ENCODE results near the gene ZNF521. TPM values are rescaled to one million over a fixed set of nuclear protein-coding genes. Genes with fewer than 3 reads are reported as not detected.
A peak's percentile ranks its signal among the peaks of the same experiment; 100 is the strongest.

The ZNF521 gene
- polyA plus RNA-seq, 3 donors from 2014 or later, result 1.8 TPM; not detected in 2

DNA sequence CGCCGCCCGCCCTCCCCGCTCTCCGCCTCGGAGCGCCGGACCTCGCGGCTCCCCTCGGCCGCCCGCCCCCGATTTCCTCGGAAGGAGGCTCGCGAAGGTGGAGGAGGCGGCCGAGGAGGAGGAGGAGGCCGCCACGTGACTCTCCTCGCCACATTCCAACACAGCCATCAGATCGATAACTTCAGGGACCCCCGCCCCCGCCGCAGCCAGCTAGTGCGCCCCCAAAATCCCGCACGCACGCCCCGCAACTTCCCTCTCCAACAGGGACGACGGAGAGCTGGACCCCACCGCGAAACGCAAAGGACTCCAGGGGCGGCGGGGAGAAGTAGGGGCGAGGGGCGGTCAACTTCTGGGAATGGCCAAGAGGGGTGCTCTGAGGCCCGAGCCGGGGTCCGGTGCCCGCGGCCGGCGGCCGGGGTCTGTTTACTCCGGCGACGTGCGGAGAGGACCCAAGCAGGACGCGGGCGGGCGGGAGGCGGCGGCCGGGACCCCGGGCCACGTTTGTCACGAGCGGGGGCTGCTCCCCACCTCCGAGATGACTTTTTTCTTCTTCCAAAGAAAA lies 2.0 kb downstream of the ZNF521 start:
- no peak for DNase-seq
- peaks cover 21 to 36% of the 10 kb centered on the region in 2 donors for H3K4me1 Mint-ChIP-seq
- H3K4me3 Mint-ChIP-seq, result peak overlapping the region; percentile 85 to 91 (median 85)
- no peak overlapping the region for H3K27ac Mint-ChIP-seq
- peaks cover 0 to 2% (median 0%) of the 10 kb centered on the region in 6 donors for H3K9me3 Mint-ChIP-seq
- peaks cover 5 to 42% (median 39%) of the 10 kb centered on the region in 3 donors for H3K27me3 Mint-ChIP-seq (ENCODE audit: low read depth in 3 of 3)
- peaks cover 0 to 3% (median 0%) of the 10 kb centered on the region in 3 donors for H3K36me3 Mint-ChIP-seq

GRCh38 chr18:25349131-25349925 lies 2.6 kb downstream of the ZNF521 start:
- peak in 1 of 3 donors; percentile 2 for DNase-seq
- no peak overlapping the region for H3K27ac Mint-ChIP-seq
- H3K9me3 Mint-ChIP-seq, result peaks cover 0 to 2% (median 0%) of the 10 kb centered on the region in 6 donors
- H3K4me1 Mint-ChIP-seq, result peaks cover 21 to 36% of the 10 kb centered on the region in 2 donors
- peaks cover 0 to 3% (median 0%) of the 10 kb centered on the region in 3 donors for H3K36me3 Mint-ChIP-seq
- peak overlapping the region; percentile 74 to 87 (median 79) for H3K4me3 Mint-ChIP-seq
- peaks cover 5 to 42% (median 39%) of the 10 kb centered on the region in 3 donors for H3K27me3 Mint-ChIP-seq (ENCODE audit: low read depth in 3 of 3)

DNA sequence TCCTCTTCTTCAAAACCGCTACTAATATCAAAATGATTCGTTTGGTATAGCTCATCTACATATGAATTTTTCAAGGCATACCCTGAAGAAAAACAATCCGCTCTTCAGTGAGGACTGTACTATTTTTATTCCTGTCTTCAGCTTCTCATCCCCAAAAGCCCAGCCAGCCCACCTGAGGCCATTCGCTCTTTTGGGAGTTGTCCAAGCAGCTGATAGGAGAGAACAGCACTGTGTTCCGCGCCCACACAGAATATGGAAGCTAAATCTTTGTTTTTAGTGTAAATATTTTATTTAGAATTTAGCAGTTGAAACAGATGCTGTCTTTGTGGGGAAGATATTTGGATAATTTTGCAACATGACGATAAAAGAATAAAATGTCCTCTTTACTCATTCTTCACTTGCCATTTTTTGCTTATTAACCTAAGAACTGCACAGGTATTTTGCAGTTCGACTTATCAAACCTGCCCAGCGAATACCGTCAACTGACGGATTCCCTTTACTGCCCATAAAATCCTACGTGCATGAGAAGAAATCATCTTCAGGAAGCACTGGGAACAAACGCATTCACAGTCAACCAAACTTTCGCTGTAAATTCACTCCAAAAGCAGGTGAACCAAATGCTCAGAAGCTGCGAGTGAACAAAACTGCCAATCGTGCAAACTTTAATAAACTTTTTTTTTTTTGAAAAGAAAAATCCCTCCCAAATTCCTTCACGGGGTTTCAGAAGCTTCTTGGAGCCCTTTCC lies 3.4 kb downstream of the ZNF521 start:
- Mint-ChIP-seq H3K4me1 (peaks cover 21 to 36% of the 10 kb centered on the region in 2 donors), H3K4me3 (peak overlapping the region; percentile 36 to 87 (median 79)), H3K9me3 (peaks cover 0 to 2% (median 0%) of the 10 kb centered on the region in 6 donors), H3K36me3 (peaks cover 0 to 3% (median 0%) of the 10 kb centered on the region in 3 donors), H3K27ac (no peak overlapping the region), H3K27me3 (ENCODE audit: low read depth in 3 of 3) (peaks cover 5 to 42% (median 39%) of the 10 kb centered on the region in 3 donors)
- no peak for DNase-seq

GRCh38 chr18:25346561-25346960 lies 5.4 kb downstream of the ZNF521 start:
- Mint-ChIP-seq H3K27ac (no peak overlapping the region), H3K4me1 (peaks cover 15 to 21% of the 10 kb centered on the region in 2 donors), H3K27me3 (ENCODE audit: low read depth in 3 of 3) (peaks cover 5 to 34% (median 33%) of the 10 kb centered on the region in 3 donors), H3K4me3 (no peak overlapping the region), H3K9me3 (peaks cover 0 to 2% (median 0%) of the 10 kb centered on the region in 6 donors), H3K36me3 (peaks cover 0 to 3% (median 0%) of the 10 kb centered on the region in 3 donors)
- DNase-seq, result no peak

DNA sequence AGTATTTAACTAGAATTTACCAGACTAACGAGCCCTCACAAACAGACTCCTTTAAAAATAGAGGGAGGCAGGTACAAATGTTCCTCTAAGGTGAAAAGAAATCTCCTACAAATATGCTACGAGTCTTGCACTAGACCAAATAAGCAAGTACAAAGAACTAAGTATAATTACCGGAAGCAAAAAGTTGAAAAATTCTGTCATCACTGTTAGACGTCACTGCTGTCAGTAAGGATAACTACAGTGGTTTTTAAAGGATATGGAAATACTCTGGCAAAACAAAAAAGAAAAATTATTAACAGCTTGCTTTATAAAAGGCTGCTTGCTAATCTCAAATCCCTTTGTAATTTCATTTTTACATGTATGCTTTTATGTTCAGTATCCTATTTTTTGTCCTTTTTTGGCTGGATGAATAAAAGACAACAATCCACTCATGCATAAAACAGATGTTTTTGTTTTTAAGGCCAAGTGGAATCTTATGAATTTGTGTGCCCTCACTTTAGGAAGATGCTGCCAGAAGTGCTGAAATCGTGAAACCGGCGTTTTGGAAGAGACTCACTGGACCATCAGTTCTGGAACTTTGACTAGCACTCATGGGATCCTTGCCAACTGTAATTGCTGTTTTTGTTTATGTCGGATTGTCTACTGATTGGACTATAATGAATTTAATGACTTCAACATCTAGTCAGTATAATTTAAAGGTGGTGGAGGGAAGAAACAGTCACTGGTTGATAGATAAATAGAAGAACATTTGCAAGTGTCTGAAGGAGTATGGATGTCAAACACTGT lies 6.7 kb downstream of the ZNF521 start:
- peaks cover 6 to 9% of the 10 kb centered on the region in 2 donors for H3K4me1 Mint-ChIP-seq
- DNase-seq, result no peak
- no peak overlapping the region for H3K27ac Mint-ChIP-seq
- H3K9me3 Mint-ChIP-seq, result peaks cover 0 to 2% (median 0%) of the 10 kb centered on the region in 6 donors
- H3K4me3 Mint-ChIP-seq, result no peak overlapping the region
- H3K27me3 Mint-ChIP-seq (ENCODE audit: low read depth in 3 of 3), result peaks cover 3 to 25% (median 23%) of the 10 kb centered on the region in 3 donors
- peaks cover 0 to 3% (median 0%) of the 10 kb centered on the region in 3 donors for H3K36me3 Mint-ChIP-seq

DNA sequence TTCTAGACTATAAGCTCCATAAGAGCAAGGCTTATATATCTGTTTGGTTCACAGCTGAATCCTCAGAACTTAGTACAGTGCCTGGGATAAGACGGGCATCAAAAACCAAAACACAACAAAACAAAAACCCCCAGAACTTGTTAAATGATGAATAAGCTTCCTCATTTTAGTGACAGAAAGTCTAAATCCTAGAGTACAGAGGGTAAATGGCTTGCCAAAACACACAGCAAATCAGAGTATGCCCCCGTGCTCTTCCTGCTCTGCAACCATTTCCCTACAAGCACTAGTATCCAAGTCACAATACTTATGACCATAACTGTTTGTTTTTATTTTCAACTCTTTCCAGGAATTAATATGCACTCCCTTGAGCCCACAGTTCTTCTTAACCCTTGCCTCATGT lies 10.1 kb downstream of the ZNF521 start:
- Mint-ChIP-seq H3K27me3 (ENCODE audit: low read depth in 3 of 3) (peaks cover 3 to 7% (median 4%) of the 10 kb centered on the region in 3 donors), H3K4me1 (no peaks in the 10 kb centered on the region), H3K36me3 (no peaks in the 10 kb centered on the region), H3K27ac (no peak overlapping the region), H3K9me3 (peaks cover 0 to 1% (median 0%) of the 10 kb centered on the region in 6 donors), H3K4me3 (no peak overlapping the region)
- no peak for DNase-seq

GRCh38 chr18:25340762-25341161 lies 11.2 kb downstream of the ZNF521 start:
- Mint-ChIP-seq H3K36me3 (no peaks in the 10 kb centered on the region), H3K27ac (no peak overlapping the region), H3K4me1 (no peaks in the 10 kb centered on the region), H3K4me3 (no peak overlapping the region), H3K27me3 (ENCODE audit: low read depth in 3 of 3) (peaks cover 0 to 3% (median 3%) of the 10 kb centered on the region in 3 donors), H3K9me3 (peaks cover 0 to 1% (median 0%) of the 10 kb centered on the region in 6 donors)
- no peak for DNase-seq

GRCh38 chr18:25335676-25336075 lies 16.3 kb downstream of the ZNF521 start:
- Mint-ChIP-seq H3K27ac (no peak overlapping the region), H3K4me1 (no peaks in the 10 kb centered on the region), H3K27me3 (ENCODE audit: low read depth in 3 of 3) (peaks cover 3 to 5% (median 4%) of the 10 kb centered on the region in 3 donors), H3K9me3 (peaks cover 0 to 3% (median 0%) of the 10 kb centered on the region in 6 donors), H3K4me3 (no peak overlapping the region), H3K36me3 (no peaks in the 10 kb centered on the region)
- DNase-seq, result no peak

DNA sequence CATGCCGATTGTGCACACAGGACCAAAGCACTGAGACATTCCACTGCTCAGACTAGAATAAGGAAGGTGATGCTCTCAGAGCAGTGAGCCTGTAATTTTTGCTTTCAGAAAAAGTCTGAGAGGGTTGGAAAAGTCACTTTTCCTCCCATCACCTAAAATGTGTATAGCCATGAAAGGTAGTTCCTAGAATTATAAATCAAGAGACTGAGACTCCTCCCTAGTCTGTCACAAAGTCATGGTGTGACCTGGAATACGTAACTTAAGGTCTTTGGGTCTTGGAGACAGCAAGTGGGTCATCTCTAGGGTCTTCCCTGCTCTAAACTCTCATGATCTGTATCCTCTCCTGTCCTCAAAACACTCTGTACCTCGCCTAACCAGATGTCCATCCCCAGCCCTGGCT lies 16.9 kb downstream of the ZNF521 start:
- Mint-ChIP-seq H3K9me3 (peaks cover 0 to 3% (median 0%) of the 10 kb centered on the region in 6 donors), H3K36me3 (no peaks in the 10 kb centered on the region), H3K27ac (no peak overlapping the region), H3K4me1 (no peaks in the 10 kb centered on the region), H3K4me3 (no peak overlapping the region), H3K27me3 (ENCODE audit: low read depth in 3 of 3) (peaks cover 0 to 5% (median 4%) of the 10 kb centered on the region in 3 donors)
- DNase-seq, result no peak

GRCh38 chr18:25334588-25334987 lies 17.4 kb downstream of the ZNF521 start:
- Mint-ChIP-seq H3K27ac (no peak overlapping the region), H3K4me1 (no peaks in the 10 kb centered on the region), H3K9me3 (peaks cover 0 to 3% (median 0%) of the 10 kb centered on the region in 6 donors), H3K27me3 (ENCODE audit: low read depth in 3 of 3) (peaks cover 1 to 5% (median 4%) of the 10 kb centered on the region in 3 donors), H3K36me3 (no peaks in the 10 kb centered on the region), H3K4me3 (no peak overlapping the region)
- no peak for DNase-seq

GRCh38 chr18:25332002-25332401 lies 20.0 kb downstream of the ZNF521 start:
- Mint-ChIP-seq H3K4me3 (no peak overlapping the region), H3K36me3 (no peaks in the 10 kb centered on the region), H3K27me3 (ENCODE audit: low read depth in 3 of 3) (peaks cover 1 to 4% (median 2%) of the 10 kb centered on the region in 3 donors), H3K4me1 (no peaks in the 10 kb centered on the region), H3K27ac (no peak overlapping the region), H3K9me3 (peaks cover 0 to 3% (median 0%) of the 10 kb centered on the region in 6 donors)
- no peak for DNase-seq

DNA sequence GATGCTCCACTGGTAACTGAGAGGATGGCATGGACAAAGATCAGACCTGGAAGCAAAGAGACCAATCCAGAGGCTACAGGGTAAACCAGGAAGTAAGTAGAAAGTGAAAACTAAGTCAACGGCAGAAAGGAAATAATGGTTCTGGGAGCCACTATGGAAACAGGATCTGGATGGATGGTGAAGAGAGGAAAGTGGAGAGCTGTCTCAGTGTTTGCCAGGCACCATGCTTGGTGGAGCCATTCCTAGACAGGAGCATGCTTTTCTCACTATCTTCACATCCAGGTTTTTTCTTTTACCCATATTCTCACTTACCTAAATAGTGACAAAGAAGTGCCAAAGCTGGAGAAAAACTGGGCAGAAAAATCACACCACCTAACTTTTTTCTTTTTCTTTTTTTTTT lies 22.2 kb downstream of the ZNF521 start:
- DNase-seq, result no peak
- Mint-ChIP-seq H3K27ac (no peak overlapping the region), H3K4me3 (no peak overlapping the region), H3K36me3 (no peaks in the 10 kb centered on the region), H3K4me1 (no peaks in the 10 kb centered on the region), H3K9me3 (peaks cover 0 to 3% (median 0%) of the 10 kb centered on the region in 6 donors), H3K27me3 (ENCODE audit: low read depth in 3 of 3) (peaks cover 1 to 2% (median 2%) of the 10 kb centered on the region in 3 donors)

DNA sequence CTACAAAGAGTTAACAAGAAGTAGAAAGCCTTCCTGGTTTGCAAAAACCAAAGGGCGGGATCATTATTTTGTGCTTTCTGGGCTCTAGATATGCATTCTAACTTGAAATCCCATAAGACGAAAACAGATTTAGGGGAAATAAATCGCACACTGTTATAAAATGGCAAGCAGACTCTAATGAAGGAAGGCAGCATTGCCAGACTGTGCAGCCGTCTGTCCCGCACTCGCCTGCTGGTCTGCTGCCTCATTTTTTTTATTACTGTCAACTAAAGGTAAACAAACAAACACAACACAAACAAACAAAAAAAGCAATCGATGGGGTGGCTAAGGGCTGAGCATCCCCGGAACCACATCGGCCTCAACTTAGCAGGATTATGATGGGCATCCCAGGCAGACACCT lies 24.4 kb downstream of the ZNF521 start:
- Mint-ChIP-seq H3K27ac (no peak overlapping the region), H3K36me3 (no peaks in the 10 kb centered on the region), H3K27me3 (ENCODE audit: low read depth in 3 of 3) (peaks cover 0 to 2% (median 1%) of the 10 kb centered on the region in 3 donors), H3K9me3 (no peaks in the 10 kb centered on the region), H3K4me1 (no peaks in the 10 kb centered on the region), H3K4me3 (no peak overlapping the region)
- no peak for DNase-seq

Data from immature natural killer cell (primary cell).